Dermis microvascular lymphatic vessel endothelial cell (primary cell): Measurements from ENCODE around the gene ZBTB12. TPM values are rescaled to one million over a fixed set of nuclear protein-coding genes. Genes with fewer than 3 reads are reported as not detected.
"Not testable (repeated sequence)": the region's sequence is repeated elsewhere in the genome, so short reads cannot be mapped to it uniquely, and the experiment has no call there.

Experiments
- DNase-seq, 2 donors: peaks; one replicate each; pipeline versions ENCODE4 v3.0.0 to v3.0.0-alpha.2; 2010; ENCODE audit warnings: low read depth in 2 of 2
- total RNA-seq: library from RNA; depleted of rRNA; stranded (reverse); fragments of >200 nt; gene quantifications from 2 replicates; pipeline ENCODE4 v1.2.1, GENCODE V29; 2014

The ZBTB12 gene
- total RNA-seq, 1 donor from 2014 or later, result 2.2 TPM

GRCh38 chr6:31920811-31921210 lies 18.9 kb upstream of the ZBTB12 start:
- no peak for DNase-seq

GRCh38 chr6:31919624-31920303 lies 17.9 kb upstream of the ZBTB12 start:
- DNase-seq, result no peak

- no peak for DNase-seq
Measured at GRCh38 chr6:31918069-31918720, 16.3 kb upstream of the ZBTB12 start.

GRCh38 chr6:31915756-31916155 lies 13.9 kb upstream of the ZBTB12 start:
- no peak for DNase-seq

GRCh38 chr6:31915351-31915750 lies 13.5 kb upstream of the ZBTB12 start:
- no peak for DNase-seq

GRCh38 chr6:31911826-31912585 lies 10.1 kb upstream of the ZBTB12 start:
- DNase-seq, result no peak

- DNase-seq, result not testable (repeated sequence)
Measured at GRCh38 chr6:31909298-31909697, 7.4 kb upstream of the ZBTB12 start.

GRCh38 chr6:31908791-31909190 lies 6.9 kb upstream of the ZBTB12 start:
- DNase-seq, result no peak

GRCh38 chr6:31908255-31908654 lies 6.4 kb upstream of the ZBTB12 start:
- not testable (repeated sequence) for DNase-seq

GRCh38 chr6:31907158-31907813 lies 5.4 kb upstream of the ZBTB12 start:
- DNase-seq, result no peak

GRCh38 chr6:31906727-31907126 lies 4.8 kb upstream of the ZBTB12 start:
- not testable (repeated sequence) for DNase-seq

- DNase-seq, result no peak
Measured at GRCh38 chr6:31906122-31906521, 4.2 kb upstream of the ZBTB12 start.

GRCh38 chr6:31905041-31905440 lies 3.2 kb upstream of the ZBTB12 start:
- no peak for DNase-seq

GRCh38 chr6:31903957-31904356 lies 2.1 kb upstream of the ZBTB12 start:
- DNase-seq, result no peak

- peak in 1 of 2 donors; percentile 46 for DNase-seq
Measured at GRCh38 chr6:31901415-31901952, 402 bp downstream of the ZBTB12 start.

- DNase-seq, result no peak
Measured at GRCh38 chr6:31900917-31901414, 920 bp downstream of the ZBTB12 start.

GRCh38 chr6:31899882-31900722 lies 1.8 kb downstream of the ZBTB12 start:
- no peak for DNase-seq

- no peak for DNase-seq
Measured at GRCh38 chr6:31899215-31899614, 2.7 kb downstream of the ZBTB12 start.

GRCh38 chr6:31898383-31899011 lies 3.4 kb downstream of the ZBTB12 start:
- DNase-seq, result peak in 1 of 2 donors; percentile 47
